DOHH2 (cell line): ENCODE results near the gene TVP23A.

Source experiments
- H3F3A ChIP-seq: fragments of 200-600 bp; sonication (generic), shearing (Covaris generic); 2 replicates; pipeline ENCODE4 v1.6.0; 2016; ENCODE audit warnings: antibody characterized with exemption, mild to moderate bottlenecking; ENCODE audit not compliant: control insufficient read depth, insufficient read depth
- H3K27ac ChIP-seq: fragments of 200-600 bp; sonication (generic); 2 replicates; pipeline ENCODE4 v1.5.1; 2014; ENCODE audit warnings: low read depth, mild to moderate bottlenecking, low read length, moderate library complexity
- H3K27me3 ChIP-seq: fragments of 200-600 bp; sonication (generic); 2 replicates; pipeline ENCODE4 v1.6.1; 2014; ENCODE audit warnings: mild to moderate bottlenecking, low read length, mixed read lengths; ENCODE audit not compliant: control insufficient read depth
- H3K36me3 ChIP-seq: fragments of 200-600 bp; sonication (generic); 2 replicates; pipeline ENCODE4 v1.6.1; 2014; ENCODE audit warnings: mild to moderate bottlenecking, low read length, moderate library complexity, mixed read lengths; ENCODE audit not compliant: control insufficient read depth
- H3K4me1 ChIP-seq: fragments of 200-600 bp; sonication (generic); 2 replicates; pipeline ENCODE4 v1.6.1; 2014; ENCODE audit warnings: mild to moderate bottlenecking, low read length, mixed read lengths; ENCODE audit not compliant: control insufficient read depth
- H3K4me2 ChIP-seq: fragments of 200-600 bp; sonication (generic); 2 replicates; pipeline ENCODE4 v1.6.0; 2014; ENCODE audit warnings: mild to moderate bottlenecking, low read length, moderate library complexity
- H3K4me3 ChIP-seq: fragments of 200-600 bp; sonication (generic); 2 replicates; pipeline ENCODE4 v1.5.1; 2014; ENCODE audit warnings: mild to moderate bottlenecking, low read length, mixed read lengths
- H3K79me2 ChIP-seq: fragments of 200-600 bp; sonication (generic); 2 replicates; pipeline ENCODE4 v1.6.1; 2014; ENCODE audit warnings: mild to moderate bottlenecking, low read length, mixed read lengths; ENCODE audit not compliant: control insufficient read depth
- H3K9me2 ChIP-seq: fragments of 200-600 bp; sonication (generic); replicated peaks from 2 replicates; pipeline ENCODE4 v1.6.1; 2014; ENCODE audit warnings: mild to moderate bottlenecking, low read length, mixed read lengths; ENCODE audit not compliant: control insufficient read depth
- H3K9me3 ChIP-seq: fragments of 200-600 bp; sonication (generic); 2 replicates; pipeline ENCODE4 v1.6.1; 2014; ENCODE audit warnings: antibody characterized with exemption, low read length, mixed read lengths; ENCODE audit not compliant: control insufficient read depth, insufficient read depth
- H4K20me1 ChIP-seq: fragments of 200-600 bp; sonication (generic); 2 replicates; pipeline ENCODE4 v1.6.0; 2014; ENCODE audit warnings: low read depth, mild to moderate bottlenecking, antibody characterized with exemption, low read length, moderate library complexity; ENCODE audit not compliant: control insufficient read depth, insufficient read depth
- EZH2phosphoT487 ChIP-seq: fragments of 200-600 bp; sonication (generic); IDR thresholded peaks from 2 replicates; pipeline ENCODE4 v1.6.1; 2017; ENCODE audit warnings: borderline replicate concordance, mild to moderate bottlenecking, antibody characterized with exemption, low read length, moderate library complexity, mixed read lengths
- TF ChIP-seq, protein P1 (sequence below): fragments of 200-600 bp; sonication (generic); IDR thresholded peaks from one replicate; pipeline ENCODE4 v1.5.1; 2014; ENCODE audit warnings: antibody characterized with exemption, mild to moderate bottlenecking, low read depth, low read length; ENCODE audit not compliant: poor library complexity, severe bottlenecking

Gene TVP23A

DNA sequence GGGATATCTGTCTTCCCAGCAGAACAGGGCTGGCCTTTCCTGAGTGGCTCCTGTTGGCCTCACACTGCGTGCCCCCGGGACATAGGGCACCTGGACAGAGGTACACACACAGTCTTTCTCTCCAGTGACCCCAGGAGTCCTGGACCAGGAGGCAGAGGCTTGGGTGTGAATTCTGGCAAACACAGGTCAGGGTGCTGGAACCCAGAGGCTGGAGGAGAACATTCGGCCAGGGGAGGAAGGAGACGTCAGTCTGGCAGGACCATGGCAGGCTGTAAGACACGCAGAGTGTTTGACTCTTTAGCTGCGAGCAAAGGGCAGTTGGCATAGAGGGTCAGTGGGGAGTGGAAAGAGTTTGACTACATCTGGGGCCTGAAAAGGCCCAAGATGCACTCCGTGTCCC lies 4.1 kb upstream of the TVP23A start:
- Histone ChIP-seq H3K36me3 (no peaks in the 10 kb centered on the region), H3K27ac (no peak overlapping the region), H3F3A (no peaks in the 10 kb centered on the region), H3K79me2 (no peaks in the 10 kb centered on the region), H3K27me3 (0 out of 2 replicates have a peak, but pooled peaks cover under 1% of the 10 kb centered on the region), H3K9me3 (no peaks in the 10 kb centered on the region), H4K20me1 (no peaks in the 10 kb centered on the region), H3K4me1 (peaks cover 11% of the 10 kb centered on the region), H3K9me2 (no peaks in the 10 kb centered on the region), H3K4me2 (no peak overlapping the region), H3K4me3 (no peak overlapping the region)
- TF ChIP-seq, protein P1, sequence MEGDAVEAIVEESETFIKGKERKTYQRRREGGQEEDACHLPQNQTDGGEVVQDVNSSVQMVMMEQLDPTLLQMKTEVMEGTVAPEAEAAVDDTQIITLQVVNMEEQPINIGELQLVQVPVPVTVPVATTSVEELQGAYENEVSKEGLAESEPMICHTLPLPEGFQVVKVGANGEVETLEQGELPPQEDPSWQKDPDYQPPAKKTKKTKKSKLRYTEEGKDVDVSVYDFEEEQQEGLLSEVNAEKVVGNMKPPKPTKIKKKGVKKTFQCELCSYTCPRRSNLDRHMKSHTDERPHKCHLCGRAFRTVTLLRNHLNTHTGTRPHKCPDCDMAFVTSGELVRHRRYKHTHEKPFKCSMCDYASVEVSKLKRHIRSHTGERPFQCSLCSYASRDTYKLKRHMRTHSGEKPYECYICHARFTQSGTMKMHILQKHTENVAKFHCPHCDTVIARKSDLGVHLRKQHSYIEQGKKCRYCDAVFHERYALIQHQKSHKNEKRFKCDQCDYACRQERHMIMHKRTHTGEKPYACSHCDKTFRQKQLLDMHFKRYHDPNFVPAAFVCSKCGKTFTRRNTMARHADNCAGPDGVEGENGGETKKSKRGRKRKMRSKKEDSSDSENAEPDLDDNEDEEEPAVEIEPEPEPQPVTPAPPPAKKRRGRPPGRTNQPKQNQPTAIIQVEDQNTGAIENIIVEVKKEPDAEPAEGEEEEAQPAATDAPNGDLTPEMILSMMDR, result no peak
- TF ChIP-seq EZH2phosphoT487, result no peak

DNA sequence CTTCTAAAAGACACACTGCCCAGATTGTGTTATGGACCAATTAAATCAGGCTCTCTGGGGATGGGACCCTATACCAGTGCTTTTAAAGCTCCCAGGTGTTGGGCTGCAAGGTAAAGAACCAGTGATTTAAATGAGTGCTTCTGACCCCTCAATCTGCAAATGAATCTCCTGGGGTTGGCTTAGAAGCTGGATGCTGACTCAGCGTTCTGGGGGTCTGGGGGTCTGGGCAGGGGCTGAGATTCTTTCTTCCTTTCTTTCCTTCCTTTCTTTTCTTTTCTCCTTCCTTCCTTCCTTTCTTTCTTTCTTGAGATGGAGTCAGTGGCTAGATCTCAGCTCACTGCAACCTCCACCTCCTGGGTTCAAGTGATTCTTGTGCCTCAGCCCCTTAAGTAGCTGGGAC lies 2.0 kb upstream of the TVP23A start:
- TF ChIP-seq EZH2phosphoT487, result no peak
- TF ChIP-seq, protein P1, result no peak
- no peaks in the 10 kb centered on the region for H3K9me3 ChIP-seq
- 0 out of 2 replicates have a peak, but pooled peaks cover 4% of the 10 kb centered on the region for H3F3A ChIP-seq
- no peak overlapping the region for H3K27ac ChIP-seq
- no peaks in the 10 kb centered on the region for H3K27me3 ChIP-seq
- H3K9me2 ChIP-seq, result no peaks in the 10 kb centered on the region
- H3K4me2 ChIP-seq, result no peak overlapping the region
- no peak overlapping the region for H3K4me3 ChIP-seq
- peaks cover 12% of the 10 kb centered on the region for H3K4me1 ChIP-seq
- H4K20me1 ChIP-seq, result no peaks in the 10 kb centered on the region
- H3K36me3 ChIP-seq, result no peaks in the 10 kb centered on the region
- H3K79me2 ChIP-seq, result no peaks in the 10 kb centered on the region

DNA sequence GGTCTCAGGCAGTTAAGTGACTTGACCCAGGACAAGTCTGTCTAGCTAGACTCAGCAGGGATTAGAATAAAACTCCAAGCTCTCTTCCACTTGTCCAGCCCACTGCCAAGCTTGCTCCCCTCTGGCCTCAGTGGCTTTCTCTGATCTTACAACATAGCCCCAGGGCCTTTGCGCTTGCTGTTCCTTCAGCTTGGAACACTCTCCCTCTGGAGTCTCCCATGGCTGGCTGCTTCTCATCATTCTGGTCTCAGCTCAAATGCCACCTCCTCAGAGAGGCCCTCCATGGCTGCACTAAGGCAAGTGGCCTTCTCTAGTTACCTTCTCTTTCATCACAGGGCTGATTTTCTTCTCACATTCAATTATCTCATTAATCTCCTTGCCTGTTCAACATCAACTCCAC lies 1.1 kb downstream of the TVP23A start:
- TF ChIP-seq EZH2phosphoT487, result no peak
- TF ChIP-seq, protein P1, result no peak
- no peaks in the 10 kb centered on the region for H3K9me3 ChIP-seq
- H3K4me1 ChIP-seq, result peaks cover 35% of the 10 kb centered on the region
- 0 out of 2 replicates have a peak, but pooled peaks cover 4% of the 10 kb centered on the region for H3F3A ChIP-seq
- no peak overlapping the region for H3K4me3 ChIP-seq
- no peaks in the 10 kb centered on the region for H3K9me2 ChIP-seq
- no peaks in the 10 kb centered on the region for H3K36me3 ChIP-seq
- H3K79me2 ChIP-seq, result no peaks in the 10 kb centered on the region
- H3K4me2 ChIP-seq, result no peak overlapping the region
- no peak overlapping the region for H3K27ac ChIP-seq
- no peaks in the 10 kb centered on the region for H4K20me1 ChIP-seq
- H3K27me3 ChIP-seq, result no peaks in the 10 kb centered on the region
